Stomach (tissue), 9 donors: ENCODE data around the gene LTBP3. TPM values are rescaled to one million over a fixed set of nuclear protein-coding genes. Genes with fewer than 3 reads are reported as not detected.

Experiments used
- DNase-seq, 2 donors: peaks; one replicate each; pipeline versions ENCODE4 v3.0.0 to v3.0.0-alpha.2; 2013 to 2019
- H3K27ac ChIP-seq, 5 donors: fragments of 200-600 bp in 4 of 5; sonication (generic) in 4 of 5; one replicate each; pipeline ENCODE4 v1.5.1; 2013 to 2019; ENCODE audit warnings: mild to moderate bottlenecking in 1 of 5, moderate library complexity in 1 of 5
- H3K27me3 ChIP-seq, 3 donors: fragments of 200-600 bp; sonication (generic); one replicate each; pipeline ENCODE4 v1.5.1; 2017 to 2019; ENCODE audit warnings: mixed run types in 1 of 3
- H3K36me3 ChIP-seq, 4 donors: fragments of 200-600 bp; sonication (generic); 1 replicate in 3 of 4; 2 replicates in 1 of 4; pipeline ENCODE4 v1.5.1; 2016 to 2019
- H3K4me1 ChIP-seq, 4 donors: fragments of 200-600 bp; sonication (generic); one replicate each; pipeline ENCODE4 v1.5.1; 2016 to 2019
- H3K4me3 ChIP-seq, 4 donors: fragments of 200-600 bp; sonication (generic) in 3 of 4; one replicate each; pipeline ENCODE4 v1.5.1; 2016 to 2019; ENCODE audit warnings: mild to moderate bottlenecking in 1 of 4
- H3K9me3 ChIP-seq, 4 donors: fragments of 200-600 bp; sonication (generic); one replicate each; pipeline ENCODE4 v1.5.1; 2016 to 2019
- EP300 ChIP-seq: sonication (generic); formaldehyde crosslinking; IDR thresholded peaks from one replicate; pipeline ENCODE4 v1.6.1; 2017; ENCODE audit warnings: antibody characterized with exemption
- POLR2A ChIP-seq, 4 donors: fragments of 450-650 bp; IDR thresholded peaks; one replicate each; pipeline ENCODE4 v1.6.1; 2016; ENCODE audit warnings: antibody characterized with exemption in 4 of 4, control low read depth in 2 of 4, mild to moderate bottlenecking in 1 of 4, moderate library complexity in 1 of 4
- POLR2AphosphoS5 ChIP-seq, 3 donors: sonication (generic); formaldehyde crosslinking; IDR thresholded peaks; one replicate each; pipeline ENCODE4 v1.6.1; 2016; ENCODE audit warnings: antibody characterized with exemption in 3 of 3
- WGBS, 5 donors: extraction: QIAGEN DNeasy Blood & Tissue Kit in 3 of 5; methylation state at CpG; one replicate each; pipeline versions ENCODE4 v1.1.5 to v1.1.7; 2013 to 2018; 5-methylcytosine and 5-hydroxymethylcytosine counted together
- intact Hi-C: fragments of 100-400 bp; cut with DNase I; formaldehyde crosslinking; loops from one replicate; pipeline ENCODE4 v1.15.1; 2023; ENCODE audit warnings: low total_unique reads
- polyA plus RNA-seq, 3 donors: library from polyadenylated mRNA; stranded (reverse); fragments of 200-250 nt; gene quantifications; one replicate each; pipeline ENCODE4 v1.2.3, GENCODE V29; 2013
- total RNA-seq, 5 donors: library from RNA; depleted of rRNA; stranded (reverse); fragments of >200 nt; gene quantifications; one replicate each; pipeline versions ENCODE4 v1.1.0 to v1.2.3, GENCODE V29; 2014 to 2016
- TF ChIP-seq, protein P1 (sequence below), 7 experiments: fragments of 450-650 bp in 4 of 7; fragments of 200-600 bp in 3 of 7; sonication (generic) in 3 of 7; IDR thresholded peaks; one replicate each; pipeline ENCODE4 v1.5.1; 2016 to 2019; ENCODE audit warnings: antibody characterized with exemption in 7 of 7, control low read depth in 2 of 7, mild to moderate bottlenecking in 1 of 7
- donor health status: healthy with polysubstance abuse.
- donor health status: Bipolar disorder and iron deficiency.
- donor health status: healthy.

LTBP3 gene
- total and polyA plus RNA-seq, 8 donors, result 26.9 to 452 (median 79.3) TPM

- TF ChIP-seq, protein P1, sequence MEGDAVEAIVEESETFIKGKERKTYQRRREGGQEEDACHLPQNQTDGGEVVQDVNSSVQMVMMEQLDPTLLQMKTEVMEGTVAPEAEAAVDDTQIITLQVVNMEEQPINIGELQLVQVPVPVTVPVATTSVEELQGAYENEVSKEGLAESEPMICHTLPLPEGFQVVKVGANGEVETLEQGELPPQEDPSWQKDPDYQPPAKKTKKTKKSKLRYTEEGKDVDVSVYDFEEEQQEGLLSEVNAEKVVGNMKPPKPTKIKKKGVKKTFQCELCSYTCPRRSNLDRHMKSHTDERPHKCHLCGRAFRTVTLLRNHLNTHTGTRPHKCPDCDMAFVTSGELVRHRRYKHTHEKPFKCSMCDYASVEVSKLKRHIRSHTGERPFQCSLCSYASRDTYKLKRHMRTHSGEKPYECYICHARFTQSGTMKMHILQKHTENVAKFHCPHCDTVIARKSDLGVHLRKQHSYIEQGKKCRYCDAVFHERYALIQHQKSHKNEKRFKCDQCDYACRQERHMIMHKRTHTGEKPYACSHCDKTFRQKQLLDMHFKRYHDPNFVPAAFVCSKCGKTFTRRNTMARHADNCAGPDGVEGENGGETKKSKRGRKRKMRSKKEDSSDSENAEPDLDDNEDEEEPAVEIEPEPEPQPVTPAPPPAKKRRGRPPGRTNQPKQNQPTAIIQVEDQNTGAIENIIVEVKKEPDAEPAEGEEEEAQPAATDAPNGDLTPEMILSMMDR (IDR thresholded peaks at IDR 0.05), result no peak
- TF ChIP-seq EP300 (no peak), POLR2A (IDR thresholded peaks at IDR 0.05) (no peak), POLR2AphosphoS5 (IDR thresholded peaks at IDR 0.05) (no peak)
- Histone ChIP-seq H3K36me3 (no peaks in the 10 kb centered on the region), H3K27me3 (peaks cover 0 to 8% (median 0%) of the 10 kb centered on the region in 3 donors), H3K4me3 (no peak overlapping the region), H3K27ac (peak overlapping the region; percentile 88 to 96 (median 94)), H3K9me3 (no peaks in the 10 kb centered on the region), H3K4me1 (peaks cover 48 to 62% (median 58%) of the 10 kb centered on the region in 4 donors)
- DNase-seq, result no peak
- intact Hi-C loops, result no loop called here
- WGBS, 5 donors, result 67 to 83% (median 77%) methylated on average over 3 to 5 of the region's 5 CpGs
Observed at GRCh38 chr11:65559535-65559934, 1.4 kb upstream of the LTBP3 start.

- H3K36me3 ChIP-seq, result peaks cover 0 to under 1% (median 0%) of the 10 kb centered on the region in 4 donors
- peak overlapping the region; percentile 64 to 73 (median 68) for H3K4me3 ChIP-seq
- peak; percentile 44 to 85 for DNase-seq
- no peaks in the 10 kb centered on the region for H3K9me3 ChIP-seq
- H3K4me1 ChIP-seq, result peaks cover 48 to 68% (median 61%) of the 10 kb centered on the region in 4 donors
- TF ChIP-seq EP300 (no peak), POLR2AphosphoS5 (IDR thresholded peaks at IDR 0.05) (no peak), POLR2A (IDR thresholded peaks at IDR 0.05) (no peak)
- TF ChIP-seq, protein P1 (IDR thresholded peaks at IDR 0.05), result no peak
- 29 to 48% (median 39%) methylated on average over 13 to 19 of the region's 19 CpGs for WGBS, 5 donors
- peak overlapping the region; percentile 88 to 96 (median 94) for H3K27ac ChIP-seq
- peaks cover 0 to 8% (median 0%) of the 10 kb centered on the region in 3 donors for H3K27me3 ChIP-seq
- intact Hi-C loops, result no loop called here
Observed at GRCh38 chr11:65558930-65559509, 861 bp upstream of the LTBP3 start.

- Histone ChIP-seq H3K27me3 (peaks cover 0 to 8% (median 0%) of the 10 kb centered on the region in 3 donors), H3K27ac (peak overlapping the region; percentile 88 to 96 (median 94)), H3K9me3 (no peaks in the 10 kb centered on the region), H3K36me3 (peaks cover 0 to 16% (median 9%) of the 10 kb centered on the region in 4 donors), H3K4me3 (peak overlapping the region; percentile 64 to 73 (median 68)), H3K4me1 (peaks cover 48 to 83% (median 73%) of the 10 kb centered on the region in 4 donors)
- DNase-seq, result peak in 1 of 2 donors; percentile 68
- WGBS, 5 donors, result 4 to 24% (median 6%) methylated on average over 10 to 44 of the region's 47 CpGs
- TF ChIP-seq EP300, result no peak
- TF ChIP-seq, protein P1 (IDR thresholded peaks at IDR 0.05), result no peak
- no peak for TF ChIP-seq POLR2A (IDR thresholded peaks at IDR 0.05)
- no peak for TF ChIP-seq POLR2AphosphoS5 (IDR thresholded peaks at IDR 0.05)
- intact Hi-C loops, result no loop called here
Observed at GRCh38 chr11:65557280-65558001, 718 bp downstream of the LTBP3 start.

DNA sequence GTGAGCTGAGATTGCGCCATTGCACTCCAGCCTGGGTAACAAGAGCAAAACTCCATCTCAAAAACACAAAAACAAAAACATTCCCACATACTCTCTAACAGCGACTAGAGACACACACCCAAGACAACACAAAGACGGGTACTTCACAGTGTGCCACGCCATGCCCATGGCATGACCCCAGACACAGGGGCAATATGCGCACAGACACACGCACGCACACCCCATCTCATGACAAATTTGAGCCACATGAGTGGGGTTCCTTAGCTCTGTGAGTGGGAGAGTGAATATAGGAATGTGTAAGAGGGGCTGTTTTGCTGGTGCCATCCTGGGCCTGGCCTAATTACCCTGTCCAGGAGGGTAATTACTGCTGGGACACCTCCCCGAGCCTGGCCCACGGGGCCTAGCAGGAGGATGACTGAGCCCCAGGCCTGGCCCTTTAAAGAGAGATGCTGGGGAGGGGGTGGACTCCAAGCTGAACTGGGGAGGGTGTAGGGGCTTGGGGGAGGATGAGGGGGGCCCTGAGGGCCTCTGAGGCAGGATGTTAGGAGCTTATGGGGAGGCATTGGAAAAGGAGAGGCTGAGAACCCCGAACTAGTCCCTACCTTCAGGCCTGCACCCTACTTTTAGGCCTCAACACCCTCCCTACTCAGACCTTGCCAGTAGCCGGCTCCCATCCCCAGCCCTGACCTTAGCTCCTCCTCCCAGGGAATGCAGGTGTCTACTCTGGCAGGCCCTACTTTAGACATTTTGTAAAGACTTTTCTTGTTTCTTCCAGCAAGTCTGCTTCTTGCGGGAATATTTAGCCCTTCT is 1.5 kb downstream of the LTBP3 start:
- Histone ChIP-seq H3K9me3 (no peaks in the 10 kb centered on the region), H3K27me3 (peaks cover 0 to 8% (median 0%) of the 10 kb centered on the region in 3 donors), H3K4me3 (peak overlapping the region; percentile 64 to 73 (median 68)), H3K27ac (peak overlapping the region; percentile 88 to 96 (median 94)), H3K4me1 (peaks cover 48 to 90% (median 80%) of the 10 kb centered on the region in 4 donors), H3K36me3 (peaks cover 0 to 20% (median 13%) of the 10 kb centered on the region in 4 donors)
- 64 to 83% (median 78%) methylated on average over 7 to 12 of the region's 12 CpGs for WGBS, 5 donors
- TF ChIP-seq, protein P1 (IDR thresholded peaks at IDR 0.05), result no peak
- TF ChIP-seq POLR2A (IDR thresholded peaks at IDR 0.05), result no peak
- TF ChIP-seq POLR2AphosphoS5 (IDR thresholded peaks at IDR 0.05), result no peak
- DNase-seq, result no peak
- intact Hi-C loops, result no loop called here
